T-helper 2 cell treated with Interferon-gamma antibody and Interleukin-4, amounts not matched to agents 100 ng/mL and 5 ng/mL, for 36 hours (primary cell): ENCODE data around the gene KRTAP5-3. TPM values are rescaled to one million over a fixed set of nuclear protein-coding genes. Genes with fewer than 3 reads are reported as not detected.

ENCODE experiments used
- intact Hi-C: fragments of 100-400 bp; cut with micrococcal nuclease; formaldehyde crosslinking; loops from one replicate; pipeline ENCODE4 v1.15.1; 2023
- total RNA-seq: library from RNA; stranded (reverse); gene quantifications from 2 replicates; pipeline ENCODE4 v1.2.3, GENCODE V29; 2022

The KRTAP5-3 gene
- total RNA-seq, 1 donor from 2014 or later = not detected

GRCh38 chr11:1643146-1643690 lies 35.0 kb upstream of the KRTAP5-3 start:
- intact Hi-C loops = no loop called here

GRCh38 chr11:1642288-1643145 lies 34.3 kb upstream of the KRTAP5-3 start:
- intact Hi-C loops = no loop called here

- intact Hi-C loops = no loop called here
These were observed 32.8 kb upstream of the KRTAP5-3 start for GRCh38 chr11:1641096-1641495.

- intact Hi-C loops = no loop called here
These were observed 32.0 kb upstream of the KRTAP5-3 start for GRCh38 chr11:1640076-1640946.

- intact Hi-C loops = no loop called here
These were observed 31.4 kb upstream of the KRTAP5-3 start for GRCh38 chr11:1639666-1640065.

- intact Hi-C loops = no loop called here
These were observed 30.9 kb upstream of the KRTAP5-3 start for GRCh38 chr11:1639102-1639620.

GRCh38 chr11:1638344-1638743 lies 30.1 kb upstream of the KRTAP5-3 start:
- intact Hi-C loops = no loop called here

- intact Hi-C loops = no loop called here
These were observed 29.4 kb upstream of the KRTAP5-3 start for GRCh38 chr11:1637628-1638027.

- intact Hi-C loops = no loop called here
These were observed 28.2 kb upstream of the KRTAP5-3 start for GRCh38 chr11:1636291-1636950.

- intact Hi-C loops = no loop called here
These were observed 25.6 kb upstream of the KRTAP5-3 start for GRCh38 chr11:1633864-1634263.

GRCh38 chr11:1632053-1632714 lies 23.9 kb upstream of the KRTAP5-3 start:
- intact Hi-C loops = no loop called here

- intact Hi-C loops = no loop called here
These were observed 22.9 kb upstream of the KRTAP5-3 start for GRCh38 chr11:1631066-1631568.

- intact Hi-C loops = no loop called here
These were observed 22.0 kb upstream of the KRTAP5-3 start for GRCh38 chr11:1630271-1630670.

GRCh38 chr11:1629326-1630185 lies 21.3 kb upstream of the KRTAP5-3 start, which contains the start of gene KRTAP5-5:
Gene KRTAP5-5, plus strand, starts transcription at chr11:1629775. Its CDS starts 66 bp downstream, at chr11:1629841.
- intact Hi-C loops = no loop called here

- intact Hi-C loops = no loop called here
These were observed 20.5 kb upstream of the KRTAP5-3 start for GRCh38 chr11:1628506-1629325.

GRCh38 chr11:1625541-1625940 lies 17.3 kb upstream of the KRTAP5-3 start:
- intact Hi-C loops = no loop called here

- intact Hi-C loops = no loop called here
These were observed 16.4 kb upstream of the KRTAP5-3 start for GRCh38 chr11:1624621-1625020.

- intact Hi-C loops = no loop called here
These were observed 15.5 kb upstream of the KRTAP5-3 start for GRCh38 chr11:1623716-1624115.
